Heart right ventricle (tissue), 16 donors: ENCODE results near the gene ORMDL1. TPM values are rescaled to one million over a fixed set of nuclear protein-coding genes. Genes with fewer than 3 reads are reported as not detected.

ENCODE experiments used
- ATAC-seq, 8 donors: fragments of 200-7000 bp; cut with Tn5 transposase; one replicate each; pipeline ENCODE4 v1.9.1; 2020; ENCODE audit warnings: mild to moderate bottlenecking in 8 of 8, moderate library complexity in 8 of 8, moderate number of reproducible peaks in 1 of 8
- DNase-seq, 2 donors: peaks; one replicate each; pipeline ENCODE4 v3.0.0-alpha.2; 2020
- H3K27ac ChIP-seq, 10 donors: fragments of 200-600 bp; sonication (generic) in 2 of 10; one replicate each; pipeline versions ENCODE4 v1.5.0 to v1.8.0; 2020 to 2022; ENCODE audit warnings: mild to moderate bottlenecking in 3 of 10
- H3K27me3 ChIP-seq, 7 donors: fragments of 200-600 bp; one replicate each; pipeline ENCODE4 v1.8.0; 2021 to 2022; ENCODE audit warnings: mild to moderate bottlenecking in 2 of 7
- H3K36me3 ChIP-seq, 9 donors: fragments of 200-600 bp; sonication (generic) in 1 of 9; one replicate each; pipeline versions ENCODE4 v1.5.0 to v1.8.0; 2020 to 2022; ENCODE audit warnings: mild to moderate bottlenecking in 2 of 9
- H3K4me1 ChIP-seq, 9 donors: fragments of 200-600 bp; sonication (generic) in 1 of 9; one replicate each; pipeline versions ENCODE4 v1.5.0 to v1.8.0; 2020 to 2022; ENCODE audit warnings: mild to moderate bottlenecking in 4 of 9
- H3K4me3 ChIP-seq, 10 donors: fragments of 200-600 bp; sonication (generic) in 2 of 10; one replicate each; pipeline versions ENCODE4 v1.5.0 to v1.8.0; 2020 to 2022; ENCODE audit warnings: mild to moderate bottlenecking in 7 of 10, moderate library complexity in 2 of 10
- H3K9me3 ChIP-seq, 11 donors: fragments of 200-600 bp in 10 of 11; sonication (generic) in 2 of 11; one replicate each; pipeline versions ENCODE4 v1.5.0 to v1.8.0; 2013 to 2022; ENCODE audit warnings: mild to moderate bottlenecking in 2 of 11, control low read depth in 1 of 11, moderate library complexity in 1 of 11
- WGBS, 2 donors: extraction: QIAGEN DNeasy Blood & Tissue Kit; methylation state at CpG; one replicate each; pipeline ENCODE4 v1.1.7; 2013; ENCODE audit warnings: inconsistent platforms in 1 of 2; 5-methylcytosine and 5-hydroxymethylcytosine counted together
- intact Hi-C, 10 donors: fragments of 100-400 bp; cut with DNase I; formaldehyde crosslinking; loops; one replicate each; pipeline versions ENCODE4 v1.11.1 to v1.14.2; 2022
- polyA plus RNA-seq, 2 donors: library from polyadenylated mRNA; stranded (reverse); fragments of 200-250 nt; gene quantifications; one replicate each; pipeline ENCODE4 v1.2.3, GENCODE V29; 2013
- total RNA-seq, 10 donors: library from RNA; stranded (reverse); fragmentation: NEBNext Ultra II Directional in 3 of 10; extraction: Animal tissue kit (Norgen Biotek cat#: 25700) in 3 of 10; gene quantifications; one replicate each; pipeline versions ENCODE4 v1.2.1 to v1.2.4, GENCODE V29; 2021 to 2023
- TF ChIP-seq, protein P1 (sequence below), 9 donors: fragments of 200-600 bp; sonication (generic) in 2 of 9; IDR thresholded peaks; one replicate each; pipeline versions ENCODE4 v1.5.0 to v1.8.0; 2021 to 2022; ENCODE audit warnings: antibody characterized with exemption in 9 of 9, mild to moderate bottlenecking in 5 of 9, moderate library complexity in 1 of 9
- donor health status: Arrhythmogenic right ventricular cardiomyopathy.
- donor health status: ischemic (EF 13 %, LVEDD 7.1; RV severe dilation, severe dysfunction).
- donor health status: healthy with polysubstance abuse.
- donor health status: DM: no; HTN: yes; CAD: no.
- donor health status: DM: no; HTN: no; CAD: no.
- donor health status: ischemic (EF 25% LVEDD 6.9; RV normal size, moderate dysfunction).
- donor health status: ischemic (EF 25% LVEDD 5.7; RV mildly dilated, moderate dysfunction).
- donor health status: healthy.
- donor health status: DM: yes; HTN: yes; CAD: no.
- donor health status: Ischemic cardiomyopathy.
- donor health status: ischemic (EF 35%, LVEDD 5.7; RV mildly dilated, moderate dysfunction).
- donor health status: nonischemic (EF 11% LVEDD 7.7; RV severe dilation, severe dysfunction).
- donor health status: DM: yes; HTN: yes; CAD: no.
- donor health status: PGD.
- donor health status: ischemic (EF 29% LVEDD 5.4; RV normal size, mild dysfunction).
- donor health status: nonischemic (EF 23%, LVEDD 6.1; RV moderate dilation, normal function).

ORMDL1 gene
- total and polyA plus RNA-seq, 12 donors = 18.1 to 88.2 (median 24.3) TPM

DNA sequence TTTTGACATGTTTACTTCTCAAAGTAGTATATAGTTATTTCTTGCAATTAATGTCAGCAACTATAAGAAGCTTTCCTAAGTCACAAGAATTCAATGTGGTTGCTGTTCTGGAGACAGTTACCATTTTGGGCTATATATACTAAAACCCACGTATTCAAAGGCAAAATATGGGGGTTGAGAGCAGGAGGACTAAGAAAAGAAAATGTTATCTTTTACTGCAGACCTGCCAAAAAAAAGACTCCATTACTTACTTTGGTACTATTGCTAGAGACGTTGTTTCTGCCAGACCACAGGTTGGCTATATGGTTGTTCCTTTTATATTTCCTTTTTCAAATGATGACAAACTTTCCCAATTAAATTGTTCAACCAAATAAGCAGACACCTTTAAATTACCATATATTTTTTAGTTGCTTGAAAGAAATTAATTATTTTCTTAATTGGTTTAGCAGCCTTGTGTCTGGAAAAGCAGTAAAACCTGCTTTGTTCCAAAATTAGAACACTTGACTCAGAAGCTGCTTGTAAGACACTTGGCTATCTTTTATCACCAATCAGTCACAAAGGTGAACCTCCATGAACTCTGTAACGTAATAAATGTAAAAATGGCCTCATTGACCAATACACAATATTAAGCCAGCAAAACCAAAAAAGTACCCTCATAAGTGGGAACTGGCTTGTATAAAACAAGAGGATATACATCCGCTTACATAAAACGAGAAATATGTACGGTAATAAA, 13.4 kb downstream of the ORMDL1 start:
- Histone ChIP-seq H3K36me3 (peaks cover 0 to 96% (median 43%) of the 10 kb centered on the region in 9 donors), H3K27ac (peak overlapping the region in 2 of 10 donors; percentile 4 to 30), H3K27me3 (no peaks in the 10 kb centered on the region), H3K4me3 (no peak overlapping the region), H3K9me3 (no peaks in the 10 kb centered on the region), H3K4me1 (peaks cover 0 to 10% (median 5%) of the 10 kb centered on the region in 9 donors)
- TF ChIP-seq, protein P1, sequence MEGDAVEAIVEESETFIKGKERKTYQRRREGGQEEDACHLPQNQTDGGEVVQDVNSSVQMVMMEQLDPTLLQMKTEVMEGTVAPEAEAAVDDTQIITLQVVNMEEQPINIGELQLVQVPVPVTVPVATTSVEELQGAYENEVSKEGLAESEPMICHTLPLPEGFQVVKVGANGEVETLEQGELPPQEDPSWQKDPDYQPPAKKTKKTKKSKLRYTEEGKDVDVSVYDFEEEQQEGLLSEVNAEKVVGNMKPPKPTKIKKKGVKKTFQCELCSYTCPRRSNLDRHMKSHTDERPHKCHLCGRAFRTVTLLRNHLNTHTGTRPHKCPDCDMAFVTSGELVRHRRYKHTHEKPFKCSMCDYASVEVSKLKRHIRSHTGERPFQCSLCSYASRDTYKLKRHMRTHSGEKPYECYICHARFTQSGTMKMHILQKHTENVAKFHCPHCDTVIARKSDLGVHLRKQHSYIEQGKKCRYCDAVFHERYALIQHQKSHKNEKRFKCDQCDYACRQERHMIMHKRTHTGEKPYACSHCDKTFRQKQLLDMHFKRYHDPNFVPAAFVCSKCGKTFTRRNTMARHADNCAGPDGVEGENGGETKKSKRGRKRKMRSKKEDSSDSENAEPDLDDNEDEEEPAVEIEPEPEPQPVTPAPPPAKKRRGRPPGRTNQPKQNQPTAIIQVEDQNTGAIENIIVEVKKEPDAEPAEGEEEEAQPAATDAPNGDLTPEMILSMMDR (IDR thresholded peaks at IDR 0.05) = no peak
- DNase-seq (no peak), ATAC-seq (peak in 3 of 8 donors; percentile 35 to 51 (median 44))
- WGBS, 2 donors = 50 to 51% methylated on average over 6 of the region's 6 CpGs
- intact Hi-C loops = no loop called here

DNA sequence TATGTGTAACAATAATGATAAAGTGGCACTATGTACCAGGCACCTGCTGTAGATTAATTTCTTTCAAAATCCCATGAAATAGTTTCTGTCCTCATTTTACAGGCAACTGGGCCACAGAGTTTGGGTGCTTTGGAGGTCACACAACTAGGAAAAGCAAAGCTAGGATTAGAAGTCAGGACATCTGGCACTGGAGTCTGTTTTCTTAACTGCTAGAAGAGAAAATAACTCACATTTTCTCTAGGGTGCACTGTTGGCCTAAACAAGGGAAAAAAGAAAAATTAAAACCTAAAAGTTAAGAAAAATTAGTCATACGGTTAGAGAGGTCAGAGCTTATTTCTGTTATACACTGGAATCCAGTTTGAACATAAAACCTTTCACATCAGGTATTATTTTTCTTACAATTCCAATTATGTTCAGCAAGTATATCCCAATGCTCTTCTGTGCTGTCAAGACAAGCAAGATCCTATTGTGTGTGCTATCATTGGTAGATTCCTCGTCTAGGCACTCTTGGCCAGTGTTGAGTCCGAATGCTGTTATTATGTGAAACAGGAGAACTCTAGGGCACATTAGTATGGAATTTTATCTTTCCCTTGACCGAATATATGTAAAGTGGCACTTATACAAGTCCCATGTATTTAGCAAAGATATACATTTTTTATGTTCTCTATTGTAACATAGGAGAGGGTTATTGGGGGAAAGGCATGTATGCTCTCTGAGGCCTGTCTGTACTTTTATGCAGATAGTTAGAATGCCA, 20.1 kb downstream of the ORMDL1 start:
- peaks cover 0 to 25% (median 16%) of the 10 kb centered on the region in 9 donors for H3K4me1 ChIP-seq
- no peak for ATAC-seq
- no peaks in the 10 kb centered on the region for H3K27me3 ChIP-seq
- H3K36me3 ChIP-seq = peaks cover 0 to 31% (median 5%) of the 10 kb centered on the region in 9 donors
- H3K27ac ChIP-seq = peak overlapping the region in 2 of 10 donors; percentile 90 to 92
- 78 to 85% methylated on average over 4 of the region's 4 CpGs for WGBS, 2 donors
- H3K4me3 ChIP-seq = peak overlapping the region in 6 of 10 donors; percentile 67 to 83 (median 76)
- no peaks in the 10 kb centered on the region for H3K9me3 ChIP-seq
- intact Hi-C loops = loop anchor here in 2 of 10 donors (1.0 to 5.0 kb wide), 3 partner anchors 20 to 102 kb away; partner anchors contain the start of genes ASNSD1 (in 2 of the 2), ORMDL1 (in 2 of the 2) and PMS1 (in 2 of the 2)
- DNase-seq = no peak
- TF ChIP-seq, protein P1 (IDR thresholded peaks at IDR 0.05) = no peak

DNA sequence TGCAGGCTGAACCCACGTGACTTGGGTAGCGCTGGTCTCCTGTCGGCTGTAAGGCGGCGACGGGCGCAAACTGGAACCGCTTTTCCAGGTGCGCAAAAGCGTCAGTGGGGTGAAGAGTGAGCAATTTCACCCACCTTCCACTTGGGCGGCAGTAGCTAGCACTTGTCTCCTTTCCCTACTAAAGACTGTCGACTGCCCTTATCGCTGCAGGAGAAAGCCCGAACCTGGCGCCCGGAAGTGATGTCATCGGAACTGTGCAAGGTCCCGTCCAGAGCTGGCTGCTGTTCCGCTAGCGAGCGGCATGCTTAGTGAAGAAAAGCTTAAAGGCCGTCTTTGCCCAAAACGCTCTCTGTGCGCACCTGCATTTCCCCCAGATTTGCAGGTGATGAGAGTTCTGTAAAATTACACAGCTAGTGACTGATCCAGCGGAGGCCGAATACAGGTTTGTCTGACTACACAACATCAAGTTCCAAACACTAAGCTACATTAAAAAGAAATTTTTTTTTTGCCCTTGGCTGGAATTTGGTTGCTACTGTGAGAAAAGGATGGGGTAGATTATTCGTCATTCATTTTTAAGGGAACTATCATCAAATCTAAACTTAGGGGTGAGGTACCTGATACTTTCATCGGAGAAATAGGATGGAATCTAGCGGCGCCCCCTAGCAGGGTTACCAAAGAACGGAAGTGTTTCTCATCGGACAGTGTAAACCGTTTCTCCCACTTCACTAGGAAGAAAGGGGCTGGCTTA, 21.4 kb downstream of the ORMDL1 start, which contains the start of gene OSGEPL1:
TSS of gene OSGEPL1 (minus strand) at position 242 of the 748 bp plus-strand sequence. CDS start 1,152 bp downstream, outside the sequence.
- Histone ChIP-seq H3K9me3 (no peaks in the 10 kb centered on the region), H3K27ac (peak within 1 kb of the TSS; percentile 30 to 92 (median 87)), H3K36me3 (peaks cover 0 to 22% (median 5%) of the 10 kb centered on the region in 9 donors), H3K27me3 (no peaks in the 10 kb centered on the region), H3K4me3 (peak within 1 kb of the TSS; percentile 67 to 83 (median 78)), H3K4me1 (peaks cover 0 to 25% (median 16%) of the 10 kb centered on the region in 9 donors)
- intact Hi-C loops = loop anchor here in 3 of 10 donors (1.0 to 5.0 kb wide), 3 partner anchors 22 to 100 kb away; partner anchors contain the start of genes ORMDL1 (in 3 of the 3), PMS1 (in 3 of the 3) and ASNSD1 (in 2 of the 3)
- ATAC-seq (peak; percentile 95 to 99 (median 98)), DNase-seq (peak; percentile 90 to 94)
- 0 to 1% methylated on average over 33 of the region's 33 CpGs for WGBS, 2 donors
- TF ChIP-seq, protein P1 (IDR thresholded peaks at IDR 0.05) = peak in 8 of 9 donors; percentile 11 to 72 (median 52)
